GM06990 (cell line): ENCODE data around the gene DES.

Source experiments
- DNase-seq: peaks from one replicate; pipeline ENCODE4 v3.0.0-alpha.2; 2011; ENCODE audit not compliant: insufficient read length; ENCODE audit errors: extremely low read depth
- H3K27me3 ChIP-seq: replicated peaks from 2 replicates; pipeline ENCODE4 v1.6.0; 2011; ENCODE audit warnings: low read length; ENCODE audit not compliant: control insufficient read depth, insufficient read depth
- H3K36me3 ChIP-seq: 2 replicates; pipeline ENCODE4 v1.5.1; 2011; ENCODE audit warnings: low read length; ENCODE audit not compliant: control insufficient read depth, insufficient read depth
- H3K4me3 ChIP-seq: replicated peaks from 2 replicates; pipeline ENCODE4 v1.5.1; 2011; ENCODE audit warnings: low read depth, mild to moderate bottlenecking, control low read depth, low read length
- CTCF ChIP-seq: IDR thresholded peaks from 2 replicates; pipeline ENCODE4 v1.5.1; 2011; ENCODE audit warnings: low read length, control low read depth, mild to moderate bottlenecking, inconsistent platforms; ENCODE audit not compliant: insufficient read depth, poor library complexity, severe bottlenecking

The DES gene

GRCh38 chr2:219423652-219424377, 5.6 kb downstream of the DES start:
- no peak for DNase-seq
- no peak overlapping the region for H3K4me3 ChIP-seq
- H3K36me3 ChIP-seq = no peaks in the 10 kb centered on the region
- no peaks in the 10 kb centered on the region; the same call in 1 of the 2 replicates for H3K27me3 ChIP-seq
- no peak for TF ChIP-seq CTCF

- no peak for DNase-seq
- Histone ChIP-seq H3K27me3 (no peaks in the 10 kb centered on the region; the same call in 1 of the 2 replicates), H3K4me3 (no peak overlapping the region), H3K36me3 (no peaks in the 10 kb centered on the region)
- TF ChIP-seq CTCF = no peak
Measured at GRCh38 chr2:219425238-219426067, 7.3 kb downstream of the DES start.

- no peaks in the 10 kb centered on the region; the same call in 1 of the 2 replicates for H3K27me3 ChIP-seq
- TF ChIP-seq CTCF = no peak
Measured at GRCh38 chr2:219426068-219426443, 7.9 kb downstream of the DES start.

GRCh38 chr2:219426534-219427136, 8.5 kb downstream of the DES start:
- Histone ChIP-seq H3K36me3 (no peaks in the 10 kb centered on the region), H3K4me3 (no peak overlapping the region), H3K27me3 (no peaks in the 10 kb centered on the region; the same call in 1 of the 2 replicates)
- TF ChIP-seq CTCF = no peak
- no peak for DNase-seq

More at GRCh38 chr2:219426068-219426443, 7.9 kb downstream of the DES start:
- H3K36me3 ChIP-seq = no peaks in the 10 kb centered on the region
- no peak for DNase-seq
- H3K4me3 ChIP-seq = no peak overlapping the region

- no peak overlapping the region for H3K4me3 ChIP-seq
- no peaks in the 10 kb centered on the region for H3K36me3 ChIP-seq
- TF ChIP-seq CTCF = no peak
- DNase-seq = no peak
- no peaks in the 10 kb centered on the region; the same call in 1 of the 2 replicates for H3K27me3 ChIP-seq
Measured at GRCh38 chr2:219428469-219428868, 10.3 kb downstream of the DES start.
